ENCODE measurements around the gene C19orf33.

Gene C19orf33

DNA sequence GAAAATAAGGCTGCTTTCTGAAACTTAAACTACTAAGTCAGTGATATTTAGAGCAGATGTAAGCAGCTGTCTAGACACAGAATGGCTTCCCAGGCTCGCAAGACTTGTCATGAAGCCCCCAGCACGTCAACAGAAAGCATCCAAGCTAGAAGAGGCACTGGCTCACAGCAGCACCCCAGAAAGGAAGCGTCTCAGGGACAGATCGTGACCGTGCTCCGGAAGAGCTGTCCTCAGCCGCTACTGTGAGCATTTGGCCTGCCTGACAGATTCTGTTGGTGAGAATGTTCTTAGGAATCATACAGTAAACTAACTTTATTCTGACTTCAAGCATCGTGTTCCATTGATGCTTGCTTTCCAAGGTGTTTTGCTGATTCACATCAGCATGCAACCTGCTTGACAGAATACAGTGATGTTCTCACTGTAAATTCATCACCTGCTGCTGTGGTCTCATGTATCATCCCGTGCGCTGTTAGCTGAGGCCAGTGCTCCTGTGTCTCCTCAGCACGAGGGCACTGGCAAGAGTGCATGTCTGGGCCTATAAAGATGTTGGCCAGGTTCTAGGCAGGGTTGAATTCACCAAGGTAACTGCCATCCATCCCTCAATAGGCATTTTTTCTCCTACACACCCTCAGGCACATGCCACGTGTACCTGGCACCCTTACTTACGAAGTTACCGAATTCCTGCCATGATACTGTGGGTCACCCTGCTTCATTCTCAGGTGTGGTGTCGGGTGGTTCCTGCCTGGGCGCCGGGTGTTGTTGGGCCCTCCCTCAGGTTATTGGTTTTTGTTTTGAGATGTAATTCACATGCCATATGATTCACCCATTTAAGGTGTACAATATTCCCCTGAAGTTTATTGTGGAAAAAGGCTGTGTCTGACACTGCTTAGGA is 23.8 kb upstream of the C19orf33 start:
- DNase-seq: no peak

- DNase-seq: no peak
Measured at GRCh38 chr19:38281811-38282566, 22.1 kb upstream of the C19orf33 start.

DNA sequence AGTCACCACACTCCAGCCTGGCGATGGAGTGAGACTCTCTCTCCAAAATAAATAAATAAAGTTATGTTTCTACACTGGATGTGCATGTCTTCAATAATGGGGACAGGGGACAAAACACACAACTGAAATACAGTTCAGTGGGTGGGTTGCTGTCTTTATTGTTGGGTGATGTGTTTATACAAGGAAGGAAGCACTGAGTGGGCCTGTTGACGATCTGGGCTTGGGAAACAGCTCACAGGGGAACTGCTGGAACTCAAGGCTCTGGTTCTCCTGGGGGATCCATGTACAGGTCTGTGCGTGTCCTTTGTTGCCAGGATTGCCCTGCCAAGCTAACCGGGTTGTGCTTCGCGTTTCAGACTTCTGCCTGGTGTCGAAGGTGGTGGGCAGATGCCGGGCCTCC is 20.8 kb upstream of the C19orf33 start:
- DNase-seq: no peak

GRCh38 chr19:38284422-38284821 is 19.6 kb upstream of the C19orf33 start:
- no peak for DNase-seq

GRCh38 chr19:38285567-38285966 is 18.5 kb upstream of the C19orf33 start:
- DNase-seq: no peak

DNA sequence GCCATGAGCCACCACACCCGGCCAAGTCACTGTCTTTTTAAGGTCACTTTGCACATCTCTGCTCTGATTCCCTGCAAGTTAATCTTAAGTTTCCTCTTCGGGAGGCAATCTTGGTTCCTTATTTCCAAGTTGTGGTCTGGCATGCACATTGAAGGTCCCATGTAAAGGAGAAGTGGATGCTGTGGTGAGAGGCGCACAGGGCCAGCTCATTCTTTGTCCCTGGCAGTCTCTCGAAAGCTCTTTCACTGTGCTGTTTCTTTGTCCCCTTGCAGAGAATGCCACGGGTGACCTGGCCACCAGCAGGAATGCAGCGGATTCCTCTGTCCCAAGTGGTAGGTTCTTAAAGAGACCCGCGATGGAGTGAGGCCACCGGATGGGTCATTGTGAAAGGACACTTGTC is 16.4 kb upstream of the C19orf33 start:
- no peak for DNase-seq

DNA sequence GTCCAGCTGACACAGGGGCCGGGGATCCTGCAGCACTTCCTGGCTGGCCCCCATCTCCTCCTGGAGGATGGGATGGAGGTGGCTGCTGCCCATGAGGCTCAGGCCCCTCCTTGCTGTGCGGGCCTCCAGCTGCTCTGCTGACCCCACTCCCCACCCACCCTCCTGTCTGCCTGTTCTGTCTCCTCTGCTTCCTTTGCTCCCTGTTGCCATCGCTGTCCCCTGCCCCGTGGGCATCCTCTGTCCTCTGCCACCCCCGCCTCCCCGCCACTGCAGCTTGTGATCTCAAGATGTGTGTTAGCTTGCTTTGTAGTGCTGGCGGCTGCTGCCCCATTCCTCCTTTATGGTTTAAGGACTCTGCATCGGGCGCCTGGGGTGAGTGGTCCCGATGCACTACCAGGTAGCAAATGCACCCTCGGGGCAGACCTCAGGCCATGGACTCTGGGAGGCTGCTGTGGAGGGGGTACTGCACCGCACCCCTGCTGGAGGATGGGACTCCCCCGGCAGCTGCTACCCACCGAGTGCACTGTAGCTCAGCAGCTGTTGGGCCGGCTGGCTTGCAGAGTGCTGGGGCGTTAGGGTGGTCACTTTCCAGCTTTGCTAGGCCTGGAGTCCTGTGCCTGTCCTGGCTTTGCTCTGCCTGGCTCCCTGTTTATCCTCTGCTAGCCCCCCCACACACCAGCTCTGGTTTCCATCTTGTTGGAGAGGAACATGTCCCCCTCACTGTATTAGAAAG is 15.8 kb upstream of the C19orf33 start:
- no peak for DNase-seq

- no peak for DNase-seq
Measured at GRCh38 chr19:38289955-38290354, 14.1 kb upstream of the C19orf33 start.

GRCh38 chr19:38290631-38291147 is 13.4 kb upstream of the C19orf33 start:
- DNase-seq: no peak

DNA sequence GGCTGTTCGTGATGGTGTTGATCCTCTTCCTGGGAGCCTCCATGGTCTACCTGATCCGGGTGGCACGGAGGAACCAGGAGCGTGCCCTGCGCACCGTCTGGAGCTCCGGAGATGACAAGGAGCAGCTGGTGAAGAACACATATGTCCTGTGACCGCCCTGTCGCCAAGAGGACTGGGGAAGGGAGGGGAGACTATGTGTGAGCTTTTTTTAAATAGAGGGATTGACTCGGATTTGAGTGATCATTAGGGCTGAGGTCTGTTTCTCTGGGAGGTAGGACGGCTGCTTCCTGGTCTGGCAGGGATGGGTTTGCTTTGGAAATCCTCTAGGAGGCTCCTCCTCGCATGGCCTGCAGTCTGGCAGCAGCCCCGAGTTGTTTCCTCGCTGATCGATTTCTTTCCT is 12.2 kb upstream of the C19orf33 start:
- DNase-seq: no peak

DNA sequence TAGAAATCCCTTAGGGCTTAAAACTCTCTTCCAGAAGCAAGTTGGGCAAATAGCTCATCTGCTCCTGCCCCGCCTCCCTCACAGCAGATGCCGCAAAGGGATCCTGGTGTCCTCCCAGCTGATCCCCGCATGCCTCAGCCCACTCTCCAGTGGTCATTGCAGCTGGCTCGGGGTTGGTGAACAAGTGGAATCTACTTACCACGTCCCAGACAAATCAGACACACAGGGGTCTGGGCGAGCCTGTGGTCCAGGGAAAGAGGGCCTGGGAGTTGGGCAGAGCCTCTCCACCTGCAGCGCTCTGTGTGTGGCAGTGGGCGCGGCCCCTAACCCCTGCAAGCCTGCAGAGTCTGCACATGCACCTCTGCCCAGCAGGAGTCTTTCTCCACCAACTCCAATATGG is 10.8 kb upstream of the C19orf33 start:
- no peak for DNase-seq

DNA sequence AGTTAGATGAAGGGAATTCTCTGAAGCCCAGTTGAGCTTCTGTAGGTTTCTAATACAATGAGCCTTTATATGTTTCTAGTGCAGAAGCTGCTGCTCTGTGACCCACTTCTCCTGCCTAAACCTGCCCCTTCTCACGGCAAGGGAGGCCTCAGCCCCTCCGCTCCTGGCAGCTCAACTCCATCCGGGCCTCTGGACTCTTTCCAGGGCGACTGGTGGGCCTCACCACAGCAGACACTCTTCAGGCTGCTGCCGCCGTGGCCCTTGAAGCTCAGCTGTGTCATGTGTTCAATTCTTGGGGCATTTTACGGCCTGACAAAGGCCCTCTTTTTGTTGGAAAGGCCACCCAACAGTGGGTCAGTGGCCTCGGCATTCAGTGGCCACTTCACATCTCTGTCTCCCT is 10.0 kb upstream of the C19orf33 start:
- no peak for DNase-seq

DNA sequence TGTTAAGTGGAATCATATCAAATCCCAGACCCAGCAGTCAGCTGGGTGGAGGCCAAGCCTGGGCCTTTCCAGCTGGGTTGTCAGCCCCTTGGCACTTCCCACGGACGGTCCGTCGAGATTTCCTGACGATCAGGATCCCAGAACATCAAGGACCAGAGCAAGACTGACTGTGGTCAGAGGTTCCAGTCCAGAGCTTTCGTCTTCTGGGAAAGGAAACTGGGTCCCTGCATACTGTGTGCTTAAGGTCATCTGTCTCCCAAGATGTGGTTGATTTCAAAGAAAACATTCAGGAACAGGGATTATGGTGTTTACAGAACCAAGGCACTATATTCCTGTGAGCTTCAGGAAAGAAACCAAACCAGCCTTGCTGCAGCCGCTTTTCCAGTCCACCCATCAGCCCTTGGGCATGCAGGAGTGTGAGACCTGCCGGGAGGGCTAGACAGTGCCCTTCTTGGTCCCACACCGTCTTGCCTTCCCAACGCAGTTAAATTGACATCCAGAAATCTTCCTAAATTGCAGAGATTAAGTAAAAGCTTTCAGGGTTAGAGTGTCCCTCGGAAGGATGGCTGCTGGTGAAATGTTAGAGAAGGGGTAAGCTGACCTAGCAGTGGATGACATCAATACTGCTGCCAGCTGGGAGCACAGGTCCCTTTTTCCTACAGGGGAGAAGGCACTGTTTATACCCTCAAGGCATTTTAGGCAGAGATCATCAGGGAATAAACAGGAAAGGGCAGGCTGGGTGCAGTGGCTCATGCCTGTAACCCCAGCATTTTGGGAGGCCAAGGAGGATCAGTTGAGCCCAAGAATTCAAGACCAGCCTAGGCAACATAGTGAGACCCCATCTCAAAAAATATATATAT is 5.0 kb upstream of the C19orf33 start:
- no peak for DNase-seq

GRCh38 chr19:38304352-38304865 is 358 bp downstream of the C19orf33 start:
- no peak for DNase-seq

DNA sequence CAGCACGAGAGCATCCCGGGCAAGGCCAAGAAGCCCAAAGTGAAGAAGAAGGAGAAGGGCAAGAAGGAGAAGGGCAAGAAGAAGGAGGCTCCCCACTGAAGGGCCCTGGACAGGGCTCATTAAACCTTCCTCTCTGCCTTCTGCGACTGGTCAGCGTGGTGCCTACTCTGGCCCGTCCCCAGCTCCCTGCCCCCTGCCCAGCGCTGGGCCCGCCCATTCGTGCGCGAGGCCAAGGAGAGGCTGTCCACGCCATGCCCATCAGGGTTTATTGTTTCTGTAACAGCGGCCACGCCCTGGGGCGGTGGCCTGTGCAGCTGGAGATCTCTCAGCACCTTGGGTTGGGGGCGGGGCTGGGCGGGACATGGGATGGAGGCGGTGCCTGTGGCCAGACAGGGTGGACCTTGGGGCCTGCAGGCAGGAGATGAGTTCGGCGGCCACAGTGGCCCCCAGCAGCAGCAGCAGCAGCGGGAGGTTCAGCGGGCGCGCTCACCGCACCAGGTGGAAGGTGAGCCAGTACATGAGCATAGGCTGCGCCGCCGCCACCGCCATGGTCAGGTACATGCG is 897 bp downstream of the C19orf33 start:
- no peak for DNase-seq

- no peak for DNase-seq
Measured at GRCh38 chr19:38306236-38306635, 2.2 kb downstream of the C19orf33 start.

DNA sequence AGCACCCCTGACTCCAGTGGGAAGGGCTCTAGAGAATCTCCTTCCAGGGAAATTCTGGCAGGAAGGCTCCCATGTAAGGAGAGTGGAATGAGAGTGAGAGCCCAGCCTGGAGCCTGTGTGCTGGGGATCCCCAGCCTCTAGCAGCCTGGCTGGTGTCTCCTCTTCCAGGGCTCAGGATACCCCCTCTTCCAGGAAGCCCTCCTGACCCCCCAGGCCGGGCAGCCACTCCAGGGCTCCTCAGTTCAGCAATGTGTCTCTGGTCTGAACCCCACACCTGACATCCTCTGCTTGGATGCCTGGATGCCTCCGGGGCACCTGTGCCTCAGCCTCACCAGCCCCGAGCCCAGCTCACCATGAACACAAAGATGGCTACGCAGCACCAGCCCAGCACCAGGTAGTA is 3.0 kb downstream of the C19orf33 start:
- no peak for DNase-seq

- no peak for DNase-seq
Measured at GRCh38 chr19:38307597-38307996, 3.5 kb downstream of the C19orf33 start.

- DNase-seq: no peak
Measured at GRCh38 chr19:38308006-38308766, 4.1 kb downstream of the C19orf33 start.

DNA sequence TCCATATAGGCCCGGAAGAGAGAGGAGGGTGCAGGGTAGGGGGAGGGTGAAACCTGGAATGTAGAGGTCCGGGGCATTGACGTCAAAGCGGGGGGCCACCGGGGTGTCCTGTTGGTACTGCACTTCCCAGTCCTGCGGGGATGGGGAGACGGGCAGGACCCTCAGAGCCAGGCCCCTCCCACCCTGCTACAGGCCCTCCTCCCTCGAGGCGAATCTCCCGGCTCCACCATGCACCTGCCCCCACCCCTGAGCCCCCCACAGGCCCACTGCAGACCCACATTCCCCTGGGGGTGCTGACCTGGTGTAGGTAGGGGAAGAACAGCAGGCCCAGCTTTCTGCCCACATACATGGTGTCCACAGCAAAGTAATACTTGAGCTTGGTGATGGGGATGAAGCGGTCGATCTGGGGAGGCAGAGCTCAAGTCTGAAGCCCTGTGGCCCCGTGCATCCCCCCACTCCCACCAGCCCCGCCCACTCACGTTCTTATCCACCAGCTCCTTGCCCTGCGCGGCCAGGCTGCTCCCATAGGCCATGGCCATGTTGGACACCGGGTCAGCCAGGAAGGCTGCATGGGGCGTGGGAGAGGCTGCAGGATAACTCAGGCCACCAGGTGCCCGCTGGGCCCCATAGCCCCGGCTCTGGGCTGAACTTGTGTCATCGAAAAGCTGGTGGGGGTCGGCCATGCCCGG is 5.0 kb downstream of the C19orf33 start:
- DNase-seq: no peak

Data from T-helper 9 cell (primary cell).